Thoracic aorta (tissue), 2 donors: ENCODE measurements around the gene LSM7. TPM values are rescaled to one million over a fixed set of nuclear protein-coding genes. Genes with fewer than 3 reads are reported as not detected.

Experiments
- ATAC-seq: fragments of 150-250 bp; one replicate; pipeline ENCODE4 v1.8.0; 2017; ENCODE audit warnings: low read depth; ENCODE audit not compliant: insufficient number of reproducible peaks, low FRiP score
- DNase-seq: peaks from one replicate; pipeline ENCODE4 v3.0.0-alpha.2; 2020; ENCODE audit warnings: low spot score
- H3K27ac ChIP-seq, 2 donors: fragments of 200-600 bp; sonication (generic); 1 replicate in 1 of 2; 2 replicates in 1 of 2; pipeline ENCODE4 v1.5.1; 2016; ENCODE audit warnings: mild to moderate bottlenecking in 2 of 2, moderate library complexity in 2 of 2
- H3K27me3 ChIP-seq: fragments of 200-600 bp; sonication (generic); replicated peaks from 2 replicates; pipeline ENCODE4 v1.6.0; 2016; ENCODE audit warnings: mild to moderate bottlenecking; ENCODE audit not compliant: insufficient read depth
- H3K36me3 ChIP-seq: fragments of 200-600 bp; sonication (generic); one replicate; pipeline ENCODE4 v1.5.1; 2016
- H3K4me1 ChIP-seq, 2 donors: fragments of 200-600 bp; sonication (generic); 1 replicate in 1 of 2; 2 replicates in 1 of 2; pipeline versions ENCODE4 v1.5.1 to v1.6.0; 2016; ENCODE audit warnings: low read depth in 2 of 2, mild to moderate bottlenecking in 1 of 2; ENCODE audit not compliant: control insufficient read depth in 1 of 2
- H3K4me3 ChIP-seq: fragments of 200-600 bp; sonication (generic); 2 replicates; pipeline ENCODE4 v1.5.1; 2016; ENCODE audit warnings: mild to moderate bottlenecking
- H3K9me3 ChIP-seq: fragments of 200-600 bp; sonication (generic); 2 replicates; pipeline ENCODE4 v1.5.1; 2016
- total RNA-seq, 2 donors: library from RNA; depleted of rRNA; stranded (reverse); fragments of >200 nt; gene quantifications; one replicate each; pipeline versions ENCODE4 v1.1.0 to v1.2.3, GENCODE V29; 2016
- TF ChIP-seq, protein P1 (sequence below): fragments of 200-600 bp; sonication (generic); IDR thresholded peaks from one replicate; pipeline ENCODE4 v1.5.1; 2019; ENCODE audit warnings: antibody characterized with exemption

LSM7 gene
- total RNA-seq, 2 donors from 2014 or later = 35.5 to 38.8 TPM

DNA sequence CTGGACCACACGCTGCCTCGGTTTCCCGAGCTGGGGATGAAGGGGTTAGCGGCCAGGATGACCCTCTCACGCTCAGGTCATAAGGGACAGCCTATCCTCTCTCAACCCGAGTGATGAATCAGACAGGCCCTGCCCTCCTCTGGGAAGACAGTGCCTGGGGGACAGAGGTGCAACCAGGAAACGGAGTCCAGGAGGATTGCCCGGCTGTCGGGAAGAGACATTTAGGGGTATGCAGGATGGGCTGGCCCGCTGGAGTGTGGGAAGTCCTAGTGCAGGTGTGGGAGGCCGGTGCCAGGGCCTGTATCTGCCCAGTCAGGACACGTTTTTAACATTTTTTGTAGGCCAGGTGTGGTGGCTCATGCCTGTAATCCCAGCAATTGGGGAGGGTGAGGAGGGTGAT lies 8.3 kb downstream of the LSM7 start:
- H3K4me3 ChIP-seq = no peak overlapping the region
- H3K27ac ChIP-seq = no peak overlapping the region
- DNase-seq = no peak
- ATAC-seq = no peak
- TF ChIP-seq, protein P1, sequence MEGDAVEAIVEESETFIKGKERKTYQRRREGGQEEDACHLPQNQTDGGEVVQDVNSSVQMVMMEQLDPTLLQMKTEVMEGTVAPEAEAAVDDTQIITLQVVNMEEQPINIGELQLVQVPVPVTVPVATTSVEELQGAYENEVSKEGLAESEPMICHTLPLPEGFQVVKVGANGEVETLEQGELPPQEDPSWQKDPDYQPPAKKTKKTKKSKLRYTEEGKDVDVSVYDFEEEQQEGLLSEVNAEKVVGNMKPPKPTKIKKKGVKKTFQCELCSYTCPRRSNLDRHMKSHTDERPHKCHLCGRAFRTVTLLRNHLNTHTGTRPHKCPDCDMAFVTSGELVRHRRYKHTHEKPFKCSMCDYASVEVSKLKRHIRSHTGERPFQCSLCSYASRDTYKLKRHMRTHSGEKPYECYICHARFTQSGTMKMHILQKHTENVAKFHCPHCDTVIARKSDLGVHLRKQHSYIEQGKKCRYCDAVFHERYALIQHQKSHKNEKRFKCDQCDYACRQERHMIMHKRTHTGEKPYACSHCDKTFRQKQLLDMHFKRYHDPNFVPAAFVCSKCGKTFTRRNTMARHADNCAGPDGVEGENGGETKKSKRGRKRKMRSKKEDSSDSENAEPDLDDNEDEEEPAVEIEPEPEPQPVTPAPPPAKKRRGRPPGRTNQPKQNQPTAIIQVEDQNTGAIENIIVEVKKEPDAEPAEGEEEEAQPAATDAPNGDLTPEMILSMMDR = no peak
- H3K9me3 ChIP-seq = peaks cover 3% of the 10 kb centered on the region
- H3K36me3 ChIP-seq = peaks cover 7% of the 10 kb centered on the region
- H3K27me3 ChIP-seq = no peaks in the 10 kb centered on the region
- peaks cover 0 to 6% of the 10 kb centered on the region in 2 donors for H3K4me1 ChIP-seq

DNA sequence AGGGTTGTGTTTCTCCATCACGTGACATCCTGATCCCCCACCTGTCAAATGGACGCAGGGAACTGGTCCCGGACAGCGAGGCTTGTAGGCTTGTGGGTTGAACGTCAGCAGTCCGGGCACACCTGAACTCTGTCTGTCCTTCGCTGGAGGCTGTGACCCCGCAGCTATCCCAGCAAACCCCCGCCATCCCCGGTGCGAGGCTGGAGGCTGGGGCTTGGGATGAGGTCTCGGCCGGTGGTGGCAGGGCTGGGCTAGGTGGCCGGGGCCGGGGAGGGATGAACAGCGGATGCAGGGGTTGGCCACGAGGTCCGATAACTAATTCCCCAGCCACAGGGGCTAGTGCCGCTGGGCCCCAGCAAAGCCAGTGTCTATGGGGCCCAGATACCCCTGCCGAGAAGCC lies 8.8 kb downstream of the LSM7 start:
- Histone ChIP-seq H3K27me3 (no peaks in the 10 kb centered on the region), H3K4me3 (no peak overlapping the region), H3K4me1 (peaks cover 0 to 6% of the 10 kb centered on the region in 2 donors), H3K27ac (no peak overlapping the region), H3K9me3 (peaks cover 3% of the 10 kb centered on the region), H3K36me3 (peaks cover 7% of the 10 kb centered on the region)
- TF ChIP-seq, protein P1 = no peak
- ATAC-seq (no peak), DNase-seq (no peak)

DNA sequence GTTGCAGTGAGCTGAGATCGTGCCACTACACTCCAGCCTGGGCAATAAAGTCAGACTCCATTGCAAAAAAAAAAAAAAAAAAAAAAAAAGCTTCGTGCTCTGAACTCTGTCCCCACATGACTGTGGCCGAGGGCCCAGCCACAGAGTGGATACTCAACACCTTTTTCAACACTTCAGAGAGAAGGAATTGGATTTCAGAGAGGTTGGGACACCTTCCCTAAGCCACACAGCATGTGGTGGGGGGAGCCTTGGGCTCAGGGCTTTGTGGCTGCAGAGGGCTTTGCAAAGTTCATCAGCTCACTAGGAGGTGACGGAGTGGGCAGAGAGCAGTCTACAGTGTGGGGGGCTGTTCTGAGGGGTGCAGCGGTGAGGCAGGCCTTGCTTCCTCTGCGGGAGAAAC lies 9.5 kb downstream of the LSM7 start:
- no peak for ATAC-seq

DNA sequence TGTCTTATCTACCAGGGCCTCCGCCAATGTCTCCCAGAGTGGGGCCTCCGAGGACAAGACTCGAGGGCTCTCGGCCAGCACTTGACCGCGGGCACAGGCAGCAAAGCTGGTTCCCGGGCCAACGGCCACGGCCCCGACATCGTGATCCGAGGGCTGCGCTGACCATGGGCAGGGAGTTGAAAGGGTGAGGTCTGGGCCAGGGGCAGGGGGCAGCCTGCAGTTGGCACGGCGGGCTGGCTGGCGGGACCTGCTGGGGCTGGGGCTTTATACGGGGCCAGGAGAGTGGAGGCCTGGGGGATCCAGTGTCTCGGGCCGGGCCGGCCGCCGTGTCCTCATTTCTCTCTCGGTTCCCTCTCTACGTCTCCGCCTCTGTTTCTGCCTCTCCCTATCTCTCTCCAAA lies 10.6 kb downstream of the LSM7 start:
- no peak for DNase-seq
- Histone ChIP-seq H3K4me1 (peaks cover 0 to 6% of the 10 kb centered on the region in 2 donors), H3K27ac (no peak overlapping the region), H3K27me3 (peaks cover 1% of the 10 kb centered on the region), H3K4me3 (no peak overlapping the region), H3K9me3 (peaks cover 3% of the 10 kb centered on the region), H3K36me3 (peaks cover 1% of the 10 kb centered on the region)
- no peak for ATAC-seq
- TF ChIP-seq, protein P1 = no peak

More for the DNA sequence above, 9.5 kb downstream of the LSM7 start:
- Histone ChIP-seq H3K9me3 (peaks cover 3% of the 10 kb centered on the region), H3K4me1 (peaks cover 0 to 6% of the 10 kb centered on the region in 2 donors), H3K27ac (no peak overlapping the region), H3K27me3 (no peaks in the 10 kb centered on the region), H3K36me3 (peaks cover 7% of the 10 kb centered on the region), H3K4me3 (no peak overlapping the region)
- DNase-seq = no peak
- TF ChIP-seq, protein P1 = no peak

DNA sequence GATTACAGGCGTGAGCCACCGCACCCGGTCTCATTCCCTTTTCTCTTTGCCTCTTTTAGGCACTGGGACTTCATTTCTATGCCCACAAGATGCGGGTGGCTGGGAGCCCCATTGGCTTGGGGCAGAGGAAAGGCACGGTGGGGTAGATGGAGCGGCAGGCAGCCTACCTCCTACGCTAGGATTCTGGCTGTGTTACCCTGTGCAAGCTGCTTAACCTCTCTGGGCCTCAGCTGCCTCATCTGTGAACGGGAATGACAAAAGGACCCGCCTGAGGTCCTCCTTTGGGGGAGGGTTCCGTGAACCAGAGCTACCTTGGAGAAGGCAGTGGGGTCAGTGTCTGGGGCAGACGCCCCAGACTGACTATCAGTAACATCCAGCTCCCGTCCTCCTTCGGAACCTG lies 11.1 kb downstream of the LSM7 start:
- TF ChIP-seq, protein P1 = no peak
- Histone ChIP-seq H3K9me3 (peaks cover 3% of the 10 kb centered on the region), H3K36me3 (no peaks in the 10 kb centered on the region), H3K4me3 (no peak overlapping the region), H3K27me3 (peaks cover 5% of the 10 kb centered on the region), H3K27ac (no peak overlapping the region), H3K4me1 (peaks cover 0 to 6% of the 10 kb centered on the region in 2 donors)
- DNase-seq = no peak
- ATAC-seq = no peak
